ENCODE measurements around the gene GTSF1L.

DNA sequence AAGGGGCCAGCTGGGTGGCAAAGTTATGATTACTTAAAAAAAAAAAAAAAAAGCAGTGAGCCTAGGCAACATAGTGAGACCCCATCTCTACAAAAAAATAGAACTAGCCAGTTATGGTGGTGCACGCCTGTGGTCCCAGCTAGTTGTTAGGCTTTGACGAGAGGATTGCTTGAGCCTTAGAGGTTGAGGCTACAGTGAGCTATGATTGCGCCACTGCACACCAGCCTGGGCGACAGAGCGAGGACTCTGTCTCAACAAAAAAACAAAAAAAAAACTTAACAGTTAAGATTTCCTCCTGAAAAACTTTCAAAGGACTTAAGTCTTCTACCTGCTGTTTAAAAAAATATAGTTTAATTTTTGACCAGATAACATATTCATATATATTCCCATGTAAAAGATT lies 2.4 kb downstream of the GTSF1L start:
- no peak for TF ChIP-seq EZH2 (IDR thresholded peaks at IDR 0.05; ENCODE audit: insufficient read depth, poor library complexity, severe bottlenecking)
- TF ChIP-seq EZH2phosphoT487 (IDR thresholded peaks at IDR 0.05; ENCODE audit: insufficient read depth, low read depth): no peak

Measured in GM23248 (cell line).